GM12892 (cell line): ENCODE data around the gene ARHGAP15.

Experiments
- DNase-seq: peaks from one replicate; pipeline ENCODE4 v3.0.0; 2011; ENCODE audit not compliant: insufficient read length
- FAIRE-seq: peaks from 2 replicates; lab custom pipeline; 2011; peaks lifted over from hg19 to GRCh38; lab: Jason Lieb, UNC
- POLR2A ChIP-seq: IDR thresholded peaks from 2 replicates; pipeline ENCODE4 v1.6.1; 2011; ENCODE audit warnings: low read depth, low read length, control low read depth
- POLR2AphosphoS5 ChIP-seq: IDR thresholded peaks from 2 replicates; pipeline ENCODE4 v1.6.1; 2011; ENCODE audit warnings: low read depth, low read length, control low read depth
- TAF1 ChIP-seq: IDR thresholded peaks from 2 replicates; pipeline ENCODE4 v1.6.1; 2011; ENCODE audit warnings: low read depth, mild to moderate bottlenecking, control low read depth, low read length, borderline replicate concordance

Gene ARHGAP15

DNA sequence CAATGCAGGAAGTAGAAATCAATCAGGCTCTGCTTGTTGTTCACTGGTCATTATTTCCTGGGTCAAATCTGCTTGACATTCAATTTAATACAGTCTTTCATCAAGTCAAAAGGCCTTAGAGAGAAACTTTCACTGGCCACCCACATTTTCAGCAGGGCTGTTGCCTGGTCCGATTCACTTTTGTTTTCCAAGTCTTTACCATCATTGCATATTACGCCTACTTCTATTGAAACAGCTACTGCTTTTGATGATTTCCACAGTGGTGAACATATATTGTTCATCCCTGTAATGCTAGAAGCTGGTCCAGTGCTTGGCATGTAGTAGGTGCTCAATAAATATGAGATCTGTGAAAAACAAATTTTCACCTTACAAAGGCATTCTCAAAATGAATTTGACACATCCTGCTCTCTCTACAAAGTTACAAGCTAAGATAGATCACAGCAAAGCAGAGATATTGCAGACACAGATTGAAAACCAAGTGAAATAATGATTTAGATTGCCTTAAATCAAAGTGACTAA, 600.1 kb downstream of the ARHGAP15 start:
- FAIRE-seq (peak; percentile 57), DNase-seq (no peak)
- TF ChIP-seq POLR2A, result no peak
- no peak for TF ChIP-seq POLR2AphosphoS5
- no peak for TF ChIP-seq TAF1

GRCh38 chr2:143730155-143730952, 601.1 kb downstream of the ARHGAP15 start:
- FAIRE-seq (peak; percentile 91), DNase-seq (no peak)
- no peak for TF ChIP-seq POLR2AphosphoS5
- no peak for TF ChIP-seq TAF1

DNA sequence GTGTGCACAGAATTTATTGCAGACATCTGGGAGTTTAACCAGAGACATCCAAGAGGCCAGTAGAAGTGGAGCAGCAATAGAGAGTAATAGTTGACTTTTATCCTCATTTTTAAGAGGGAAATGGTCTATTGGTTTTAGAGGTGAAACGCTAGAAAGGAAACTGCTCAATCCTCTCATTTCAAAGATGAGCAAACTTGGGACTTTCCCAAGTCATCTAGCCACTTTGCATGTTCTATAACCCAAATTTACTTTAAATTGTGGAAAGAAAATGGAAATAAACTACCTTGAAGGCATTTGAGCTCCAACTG, 601.7 kb downstream of the ARHGAP15 start:
- DNase-seq (no peak), FAIRE-seq (peak; percentile 86)
- TF ChIP-seq POLR2A (no peak), POLR2AphosphoS5 (no peak), TAF1 (no peak)

GRCh38 chr2:143732076-143732475, 602.9 kb downstream of the ARHGAP15 start:
- no peak for DNase-seq
- TF ChIP-seq POLR2A, result no peak
- TF ChIP-seq POLR2AphosphoS5, result no peak
- TF ChIP-seq TAF1, result no peak
- no peak for FAIRE-seq

DNA sequence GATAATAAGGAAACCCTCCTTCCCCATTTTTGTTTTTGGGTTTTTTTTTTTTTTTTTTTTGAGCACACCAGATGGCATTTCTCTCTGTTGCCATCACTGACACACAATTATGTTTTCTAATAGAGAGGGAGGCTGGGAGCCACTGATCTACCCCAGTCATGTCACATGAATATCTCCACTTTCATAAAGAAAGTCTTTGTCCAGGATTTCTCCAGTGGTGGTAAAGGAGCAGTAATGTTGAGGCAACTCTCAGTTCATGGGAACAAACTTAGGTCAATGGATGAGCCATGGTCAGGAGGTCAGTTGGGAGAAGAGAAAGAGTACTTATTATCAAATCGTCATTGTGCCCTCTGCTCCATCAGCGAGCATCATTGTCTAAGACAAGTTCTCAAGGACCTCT, 603.7 kb downstream of the ARHGAP15 start:
- DNase-seq (no peak), FAIRE-seq (no peak)
- no peak for TF ChIP-seq POLR2A
- TF ChIP-seq TAF1, result no peak
- no peak for TF ChIP-seq POLR2AphosphoS5

DNA sequence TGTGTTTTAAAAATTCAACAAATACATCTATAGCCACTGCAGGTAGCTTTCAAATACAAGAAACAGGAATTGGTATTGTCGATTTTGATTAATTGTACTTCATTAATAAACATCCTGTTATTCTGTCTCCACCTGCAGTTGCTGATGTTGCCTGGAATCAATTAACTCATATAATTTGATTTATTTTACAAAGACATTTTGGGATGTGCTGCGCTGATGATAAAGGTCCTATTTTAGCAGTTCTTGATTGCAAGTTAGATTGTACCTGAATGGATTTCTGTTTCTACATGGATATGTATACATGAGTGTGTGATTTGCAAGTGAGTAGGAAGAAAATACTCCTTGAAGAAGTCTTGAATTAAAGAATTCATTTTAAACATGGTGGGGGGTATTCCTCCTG, 605.3 kb downstream of the ARHGAP15 start:
- TF ChIP-seq POLR2A (no peak), TAF1 (no peak), POLR2AphosphoS5 (no peak)
- FAIRE-seq, result no peak
- no peak for DNase-seq

- FAIRE-seq, result no peak
- DNase-seq, result no peak
- no peak for TF ChIP-seq POLR2AphosphoS5
- TF ChIP-seq TAF1, result no peak
- no peak for TF ChIP-seq POLR2A
These were observed 607.7 kb downstream of the ARHGAP15 start for GRCh38 chr2:143736904-143737303.

DNA sequence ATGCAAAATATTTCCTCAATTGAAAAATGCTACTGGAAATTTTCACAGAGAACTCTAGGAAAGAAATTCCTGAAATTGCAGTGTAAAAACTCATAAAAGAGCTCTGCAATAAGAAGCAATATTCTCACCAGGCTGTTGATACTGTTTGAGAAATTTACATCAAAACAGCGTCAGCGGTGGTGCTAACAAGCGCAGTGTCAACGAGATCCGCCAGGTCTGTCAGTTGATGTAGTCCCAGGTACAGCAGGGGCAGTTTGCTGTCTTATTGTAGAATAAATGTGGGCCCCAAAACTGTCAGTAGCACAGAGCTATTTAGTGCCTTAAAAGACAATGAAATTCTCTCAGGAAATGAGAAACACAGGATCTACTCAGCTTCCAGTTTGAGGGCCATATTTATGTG, 611.2 kb downstream of the ARHGAP15 start:
- TF ChIP-seq POLR2AphosphoS5 (no peak), TAF1 (no peak), POLR2A (no peak)
- FAIRE-seq (no peak), DNase-seq (no peak)

GRCh38 chr2:143741205-143741604, 612.0 kb downstream of the ARHGAP15 start:
- FAIRE-seq, result no peak

DNA sequence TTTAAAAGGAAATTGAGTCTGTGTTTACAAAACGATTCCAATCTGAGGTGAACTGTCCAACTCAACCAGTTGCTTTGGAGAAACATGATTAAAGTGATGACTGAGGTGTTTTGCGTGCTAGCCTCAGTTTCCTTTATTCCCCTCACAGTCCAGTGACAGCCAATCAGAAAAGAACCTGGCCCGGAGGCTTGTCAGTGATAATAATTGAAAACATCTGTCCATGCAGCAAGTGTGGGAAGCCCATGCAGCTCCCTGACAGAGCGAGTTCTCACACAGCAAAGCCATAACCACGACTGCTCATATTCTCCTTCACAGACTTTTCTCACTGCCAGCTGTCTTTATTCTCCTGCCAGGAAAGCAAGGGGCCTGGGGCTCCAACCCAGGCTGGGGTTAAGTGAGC, 613.4 kb downstream of the ARHGAP15 start:
- FAIRE-seq, result no peak
- no peak for DNase-seq
- TF ChIP-seq TAF1 (no peak), POLR2AphosphoS5 (no peak), POLR2A (no peak)

More at GRCh38 chr2:143741205-143741604, 612.0 kb downstream of the ARHGAP15 start:
- TF ChIP-seq POLR2A (no peak), POLR2AphosphoS5 (no peak), TAF1 (no peak)
- no peak for DNase-seq

GRCh38 chr2:143744114-143744513, 614.9 kb downstream of the ARHGAP15 start:
- no peak for DNase-seq
- TF ChIP-seq TAF1 (no peak), POLR2A (no peak), POLR2AphosphoS5 (no peak)
- FAIRE-seq, result no peak

DNA sequence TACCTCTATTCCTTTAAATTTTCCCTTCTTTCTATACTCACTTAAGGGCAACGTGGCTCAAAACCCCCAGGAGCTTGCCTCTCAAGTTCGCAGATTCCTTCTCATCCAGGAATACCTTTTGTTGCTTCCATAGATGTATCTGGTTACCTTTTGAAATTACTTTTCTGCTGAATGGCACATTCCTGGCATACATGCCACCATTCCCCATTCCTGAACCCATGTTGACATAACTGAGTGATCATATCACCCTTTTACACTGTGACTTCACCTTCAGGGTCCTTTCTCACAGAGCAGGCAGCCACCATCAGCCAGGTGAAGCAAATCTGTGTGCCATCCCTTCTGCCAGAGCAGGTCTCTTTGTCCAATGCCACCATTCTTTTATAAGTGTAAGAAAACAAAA, 615.8 kb downstream of the ARHGAP15 start:
- DNase-seq, result no peak
- FAIRE-seq, result no peak
- TF ChIP-seq POLR2AphosphoS5 (no peak), POLR2A (no peak), TAF1 (no peak)
